ENCODE results near the gene NSMF. TPM values are rescaled to one million over a fixed set of nuclear protein-coding genes. Genes with fewer than 3 reads are reported as not detected.
"Not testable (repeated sequence)": the region's sequence is repeated elsewhere in the genome, so short reads cannot be mapped to it uniquely, and the experiment has no call there.

The NSMF gene
- polyA plus RNA-seq, 3 donors = 45.9 to 55.4 (median 50.4) TPM

- DNase-seq = no peak
Measured at GRCh38 chr9:137416006-137416562, 43.0 kb downstream of the NSMF start.

- no peak for DNase-seq
Measured at GRCh38 chr9:137415451-137415850, 43.7 kb downstream of the NSMF start.

DNA sequence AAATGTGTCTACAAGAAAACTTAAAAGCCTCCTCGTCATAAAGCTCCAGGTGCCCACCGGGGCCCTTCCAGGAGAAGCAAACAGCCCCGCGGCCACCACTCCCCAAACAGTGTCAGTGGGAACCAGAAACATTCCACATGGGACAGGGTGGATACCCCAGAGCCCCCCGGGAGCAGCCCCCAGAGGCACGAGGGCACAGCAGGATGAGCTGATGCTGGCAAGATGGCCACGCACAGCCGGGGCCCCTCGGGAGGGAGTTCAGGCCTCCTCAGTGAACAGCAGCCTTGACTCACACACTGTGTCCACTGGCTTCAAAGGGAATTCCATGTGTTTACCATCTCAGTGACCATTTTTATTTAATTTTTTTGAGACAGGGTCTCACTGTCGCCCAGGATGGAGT is 46.7 kb downstream of the NSMF start:
- DNase-seq = no peak

DNA sequence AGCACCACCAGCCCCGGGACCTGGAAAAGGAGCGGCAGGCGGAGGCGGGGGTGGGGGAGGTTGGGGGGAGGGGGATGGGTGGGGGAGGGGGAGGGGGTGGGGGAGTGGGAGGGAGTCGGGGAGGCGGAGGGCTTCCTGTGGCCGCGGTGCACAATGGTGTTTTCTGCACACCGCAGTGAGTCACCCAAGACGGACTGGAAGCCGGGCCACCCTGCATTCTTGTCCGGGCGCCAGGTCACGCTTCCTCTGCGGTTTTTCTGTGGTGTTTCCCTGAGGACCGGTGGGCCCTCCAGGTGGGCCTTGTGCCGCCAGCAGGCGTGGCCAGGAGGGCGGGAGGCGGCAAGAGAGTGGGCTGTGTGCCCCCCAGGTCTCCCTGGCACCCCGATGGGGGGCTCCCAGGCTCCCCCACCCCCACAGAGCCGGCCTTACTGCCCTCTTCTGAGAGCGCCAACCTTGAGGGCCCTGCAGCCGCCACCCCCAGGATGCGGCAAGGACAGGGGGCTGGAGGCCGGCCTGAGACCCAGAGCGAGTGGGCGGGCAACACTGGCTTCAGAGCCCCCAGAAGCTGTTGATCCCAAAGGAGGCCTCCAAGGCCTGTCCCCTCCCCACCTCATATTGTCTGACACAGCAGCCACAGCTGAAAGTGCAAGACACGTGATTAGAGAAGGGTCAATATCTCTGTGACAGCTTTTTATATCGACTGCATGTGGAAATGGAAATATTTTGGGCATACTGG is 47.3 kb downstream of the NSMF start:
- DNase-seq = no peak

DNA sequence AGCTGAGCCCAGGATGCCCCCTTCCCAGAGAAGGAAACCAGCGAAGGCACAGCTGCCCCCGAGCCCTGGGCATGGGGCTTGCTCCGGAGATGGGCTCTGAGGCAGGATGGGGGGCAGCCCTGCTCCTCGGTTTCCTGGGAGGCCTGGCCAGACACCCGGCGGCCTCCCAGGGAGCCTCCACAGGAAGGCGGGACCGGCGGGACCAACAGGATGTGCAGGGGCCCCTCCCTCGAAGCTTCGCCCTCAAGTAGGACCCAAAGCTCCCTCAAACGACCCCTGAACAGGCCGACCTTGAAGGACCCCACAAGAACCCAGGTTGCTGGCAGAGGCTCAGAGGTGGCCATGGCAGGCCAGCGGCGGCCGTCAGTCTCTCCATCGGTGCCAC is 47.9 kb downstream of the NSMF start:
- no peak for DNase-seq

DNA sequence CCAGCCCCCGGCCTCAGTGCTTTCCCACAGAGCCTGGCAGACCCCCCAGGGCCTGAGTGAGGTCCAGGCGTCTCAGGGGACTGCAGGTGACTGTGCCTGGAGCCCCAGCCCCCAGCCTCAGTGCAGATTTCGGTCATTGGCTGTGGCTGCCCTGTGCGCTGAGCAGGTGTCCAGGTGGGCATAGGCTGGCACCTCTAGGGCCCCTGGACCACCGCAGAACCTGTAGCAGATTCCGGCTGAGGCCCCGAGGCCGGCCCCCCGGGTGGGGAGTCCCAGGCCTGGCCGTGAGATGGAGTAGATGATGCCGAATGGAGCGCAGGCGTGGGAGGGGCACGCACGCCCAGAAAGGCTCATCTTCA is 48.3 kb downstream of the NSMF start:
- no peak for DNase-seq

DNA sequence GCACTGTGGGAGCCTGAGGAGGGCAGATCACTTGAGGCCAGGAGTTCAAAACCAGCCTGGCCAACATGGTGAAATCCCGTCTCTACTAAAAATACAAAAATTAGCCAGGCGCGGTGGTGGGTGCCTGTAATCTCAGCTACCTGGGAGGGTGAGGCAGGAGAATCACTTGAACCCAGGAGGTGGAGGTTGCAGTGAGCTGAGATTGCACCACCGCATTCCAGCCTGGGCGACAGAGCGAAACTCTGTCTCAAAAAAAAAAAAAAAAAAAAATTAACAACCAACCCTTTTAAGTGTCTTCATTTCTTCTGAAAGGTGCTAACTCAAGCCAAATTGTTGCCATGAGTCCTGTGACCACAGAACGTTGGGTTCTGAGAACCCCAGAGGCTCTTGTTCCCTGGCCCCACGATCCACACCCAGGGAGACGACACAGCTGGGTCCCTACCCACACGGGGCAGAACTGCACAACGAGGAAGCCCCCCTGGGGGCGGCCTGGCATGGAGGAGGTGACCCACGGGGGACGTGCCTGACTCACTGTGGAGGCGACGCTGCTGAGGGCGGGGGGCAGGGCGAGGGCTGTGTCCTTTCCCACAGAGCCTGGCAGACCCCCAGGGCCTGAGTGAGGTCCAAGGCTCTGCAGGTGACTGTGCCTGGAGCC is 48.8 kb downstream of the NSMF start:
- DNase-seq = not testable (repeated sequence)

DNA sequence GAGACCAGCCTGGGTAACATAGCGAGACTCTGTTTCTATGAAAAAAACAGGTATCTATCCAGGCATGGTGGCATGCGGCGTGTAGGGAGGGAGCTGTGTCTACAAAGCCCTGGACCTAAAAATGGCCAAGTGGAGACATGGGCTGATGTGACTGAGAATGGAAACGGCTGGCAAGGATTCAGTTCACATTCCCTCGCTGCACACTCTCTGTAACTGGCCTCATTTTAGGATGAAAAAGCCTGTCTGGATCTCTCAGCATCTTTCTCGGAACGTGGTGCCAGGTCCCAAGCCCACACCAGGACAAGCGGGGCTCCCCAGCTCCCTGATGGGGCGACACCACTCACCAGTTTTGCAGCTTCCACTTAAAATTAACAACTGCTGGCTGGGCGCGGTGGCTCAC is 49.6 kb downstream of the NSMF start:
- no peak for DNase-seq

DNA sequence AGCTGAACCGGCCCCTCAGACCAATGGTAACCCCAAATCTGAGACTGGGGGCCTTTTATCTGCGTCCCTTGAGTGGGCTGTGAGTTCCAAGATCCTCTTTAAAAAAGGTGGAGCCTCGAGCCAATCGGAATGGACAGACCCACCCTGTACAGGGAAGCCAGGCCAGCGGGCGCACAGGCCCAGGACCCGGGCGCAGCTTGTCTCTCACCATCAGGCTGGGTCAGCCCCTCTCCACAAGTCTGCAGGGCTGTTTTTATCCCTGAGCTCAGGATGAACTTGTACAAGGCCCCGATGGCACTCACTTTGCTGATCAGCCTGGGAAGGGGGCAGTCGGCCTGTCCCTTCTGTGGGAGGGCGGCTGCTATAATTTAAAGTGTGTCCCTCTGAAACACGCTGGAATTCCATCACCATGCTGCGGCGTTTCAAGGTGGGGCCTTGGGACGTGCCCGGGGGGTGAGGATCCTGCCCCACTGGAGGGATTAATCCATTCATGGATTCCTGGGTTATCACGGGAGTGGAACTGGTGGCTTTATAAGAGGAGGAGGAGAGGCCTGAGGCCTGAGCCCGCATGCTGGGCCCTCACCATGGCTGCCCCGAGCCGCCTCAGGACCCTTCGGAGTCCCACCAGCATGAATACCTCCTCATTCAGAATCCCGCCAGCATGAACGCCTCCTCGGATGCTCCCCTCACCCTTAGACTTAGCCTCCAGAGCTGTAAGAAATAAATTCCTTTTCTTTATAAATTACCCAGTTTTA is 50.3 kb downstream of the NSMF start:
- DNase-seq = no peak

- no peak for DNase-seq
Measured at GRCh38 chr9:137407590-137408300, 51.4 kb downstream of the NSMF start.

DNA sequence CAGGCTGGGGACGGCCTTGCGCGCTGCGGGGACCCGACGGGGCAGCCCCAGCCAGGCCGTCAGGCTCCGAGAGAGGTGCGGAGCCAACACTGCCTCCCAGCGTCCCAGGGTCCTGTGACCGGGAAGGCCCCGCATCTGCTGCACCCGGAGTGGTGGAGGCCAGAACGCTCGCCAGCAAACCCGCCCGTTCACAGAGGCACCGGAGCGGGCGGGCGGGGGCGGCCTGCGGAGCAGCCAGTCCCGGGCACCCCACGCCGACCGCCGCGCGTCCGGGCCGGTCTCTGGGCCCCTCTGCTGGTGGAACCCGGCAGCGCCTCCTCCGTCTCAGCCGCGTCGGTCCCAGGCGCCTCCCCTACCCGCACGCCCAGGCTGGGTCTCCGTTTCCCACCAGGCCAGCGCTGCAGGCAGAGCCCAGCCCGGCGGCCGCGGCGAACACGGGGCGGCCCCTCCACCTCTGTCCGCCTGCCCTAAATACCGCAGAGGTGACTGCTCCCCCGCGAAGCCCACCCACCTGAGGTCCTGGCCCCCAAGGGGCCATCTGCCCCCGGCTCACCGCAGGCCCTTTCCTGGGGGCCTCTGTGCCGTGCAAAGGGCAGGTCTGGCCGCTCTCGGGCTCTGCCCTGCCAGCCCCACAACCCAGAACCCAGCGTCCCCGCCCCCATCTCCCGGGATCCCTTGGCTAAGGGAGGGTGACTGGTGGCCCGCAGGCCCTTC is 52.1 kb downstream of the NSMF start:
- DNase-seq = peak; percentile 67

GRCh38 chr9:137406085-137406760 is 52.9 kb downstream of the NSMF start:
- DNase-seq = no peak

DNA sequence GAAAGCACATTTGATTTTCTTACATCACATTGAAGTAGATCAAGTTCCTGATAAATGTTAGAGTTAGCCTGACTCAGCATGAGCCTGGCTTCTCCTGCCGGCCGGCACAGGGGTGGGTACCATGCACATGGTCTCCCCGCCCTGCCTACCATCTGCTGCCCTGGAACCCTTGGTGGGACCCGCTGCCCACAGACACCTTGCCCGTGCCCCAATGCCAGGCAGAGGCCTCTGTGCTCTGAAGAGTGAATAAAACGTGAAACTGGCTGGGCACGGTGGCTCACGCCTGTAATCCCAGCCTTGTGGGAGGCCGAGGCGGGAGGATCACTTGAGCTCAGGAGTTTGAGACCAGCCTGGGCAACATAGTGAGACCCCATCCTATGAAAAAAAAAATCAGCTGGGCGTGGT is 53.5 kb downstream of the NSMF start:
- no peak for DNase-seq

DNA sequence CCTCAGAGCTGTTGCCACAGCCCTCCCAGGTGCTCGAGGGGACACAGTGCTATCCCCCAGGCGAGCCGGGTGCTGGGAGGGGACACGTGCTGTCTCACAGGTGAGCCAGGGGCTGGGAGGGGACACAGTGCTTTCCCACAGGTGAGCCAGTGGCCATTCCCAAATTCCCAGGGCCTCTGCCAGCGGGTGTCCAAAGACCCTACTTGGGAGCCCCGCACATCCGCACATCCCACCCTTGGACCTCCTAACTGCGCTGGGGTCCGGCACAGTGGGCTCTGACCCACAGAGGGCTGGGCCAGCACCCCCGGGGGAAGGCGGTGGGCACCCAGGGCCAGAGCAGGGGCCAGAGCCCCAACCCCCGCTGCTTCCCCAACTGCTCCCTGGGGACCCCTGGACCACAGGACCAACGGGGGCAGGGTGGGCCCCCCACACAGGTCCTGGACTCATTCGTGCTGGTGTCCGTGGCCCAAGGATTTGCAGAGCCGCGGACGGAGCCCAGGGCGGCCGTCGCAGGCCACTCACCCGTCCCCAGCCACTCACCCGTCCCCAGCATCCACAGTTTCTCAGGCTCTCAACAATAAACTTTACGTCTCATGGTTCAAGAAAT is 54.1 kb downstream of the NSMF start:
- DNase-seq = no peak

- no peak for DNase-seq
Measured at GRCh38 chr9:137403269-137403668, 55.9 kb downstream of the NSMF start.

- no peak for DNase-seq
Measured at GRCh38 chr9:137402746-137403145, 56.4 kb downstream of the NSMF start.

- DNase-seq = no peak
Measured at GRCh38 chr9:137398561-137399468, 60.3 kb downstream of the NSMF start.

- no peak for DNase-seq
Measured at GRCh38 chr9:137397675-137398423, 61.3 kb downstream of the NSMF start.
